Hematopoietic multipotent progenitor cell treated with erythropoietin and hydrocortisone succinate and interleukin-3 and kit ligand, for 4 days (in vitro differentiated cells): ENCODE data around the gene COL13A1.

ENCODE experiments used
- DNase-seq: peaks from one replicate; pipeline ENCODE4 v3.0.0-alpha.2; 2015

Gene COL13A1

DNA sequence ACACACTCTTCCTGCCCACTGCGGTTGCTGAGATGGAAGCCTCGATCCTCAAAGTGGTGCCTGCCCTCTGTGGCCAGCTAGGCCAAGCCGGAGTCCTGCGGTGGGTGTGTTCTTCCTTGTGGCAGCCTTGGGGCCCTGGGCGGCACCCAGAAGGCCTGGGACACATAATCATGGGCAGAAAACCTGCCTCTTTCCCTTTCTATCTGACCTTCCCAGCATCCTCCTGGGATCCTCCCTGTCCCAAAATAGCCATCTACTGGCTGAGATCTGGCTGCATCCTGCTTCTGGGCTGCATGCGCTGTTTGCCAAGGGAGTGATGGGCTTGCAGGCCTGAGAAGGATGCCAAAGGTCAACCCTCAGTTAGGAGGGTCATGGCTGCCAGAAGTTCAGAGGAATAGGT lies 23.9 kb downstream of the COL13A1 start:
- DNase-seq: no peak

GRCh38 chr10:69826094-69826493 lies 24.4 kb downstream of the COL13A1 start:
- DNase-seq: no peak

- no peak for DNase-seq
Measured at GRCh38 chr10:69826789-69827554, 25.3 kb downstream of the COL13A1 start.

- no peak for DNase-seq
Measured at GRCh38 chr10:69828144-69828870, 26.6 kb downstream of the COL13A1 start.

- DNase-seq: no peak
Measured at GRCh38 chr10:69829775-69830174, 28.1 kb downstream of the COL13A1 start.

DNA sequence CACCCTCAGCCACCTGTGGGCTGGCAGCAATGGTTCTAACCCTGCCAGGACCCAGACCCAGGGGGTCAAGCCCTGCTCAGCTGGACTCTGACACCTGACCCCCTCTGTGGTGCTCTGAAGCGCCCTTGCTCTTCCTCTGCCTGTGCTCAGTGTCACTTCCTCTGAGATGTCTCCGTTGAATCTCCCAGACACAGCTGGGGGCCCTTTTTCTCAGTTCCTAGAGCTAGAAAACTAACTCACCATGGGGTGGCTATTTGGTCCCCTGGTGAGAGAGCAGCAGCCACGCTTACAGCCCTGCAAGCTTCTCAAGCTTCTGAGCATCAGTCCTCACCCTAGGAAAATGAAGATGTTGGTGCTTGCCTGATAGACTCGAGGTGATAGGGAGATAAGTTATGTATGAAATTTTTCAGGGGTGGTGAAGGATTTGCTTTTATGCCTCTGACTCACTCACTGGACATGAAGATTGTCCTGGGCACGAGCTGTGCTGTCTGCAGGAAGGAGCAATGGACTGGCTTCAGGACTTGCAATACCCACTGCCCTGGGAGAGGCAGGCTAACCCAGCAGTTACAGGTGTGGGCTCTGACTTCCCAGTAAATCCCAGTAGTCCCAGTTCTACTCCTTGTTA lies 29.6 kb downstream of the COL13A1 start:
- no peak for DNase-seq

DNA sequence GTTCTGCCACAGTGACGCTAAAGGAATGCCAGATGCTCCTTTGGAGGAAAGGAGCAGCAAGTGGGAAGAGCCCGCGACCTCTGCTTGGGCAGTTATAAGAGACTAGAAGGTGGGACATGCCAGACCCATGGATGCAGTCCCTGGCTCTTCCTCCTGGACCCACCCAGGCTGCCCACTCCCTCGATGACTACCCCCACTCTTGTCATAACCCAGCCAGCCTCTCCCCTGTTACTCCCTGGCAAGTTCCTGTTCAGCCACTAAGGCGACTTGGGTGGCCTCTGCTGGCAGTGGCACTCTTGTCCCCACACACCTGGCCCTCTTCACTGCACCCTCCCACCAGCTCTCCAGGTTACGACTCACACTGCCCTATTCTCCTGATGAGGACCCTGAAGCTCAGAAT lies 33.5 kb downstream of the COL13A1 start:
- DNase-seq: no peak

DNA sequence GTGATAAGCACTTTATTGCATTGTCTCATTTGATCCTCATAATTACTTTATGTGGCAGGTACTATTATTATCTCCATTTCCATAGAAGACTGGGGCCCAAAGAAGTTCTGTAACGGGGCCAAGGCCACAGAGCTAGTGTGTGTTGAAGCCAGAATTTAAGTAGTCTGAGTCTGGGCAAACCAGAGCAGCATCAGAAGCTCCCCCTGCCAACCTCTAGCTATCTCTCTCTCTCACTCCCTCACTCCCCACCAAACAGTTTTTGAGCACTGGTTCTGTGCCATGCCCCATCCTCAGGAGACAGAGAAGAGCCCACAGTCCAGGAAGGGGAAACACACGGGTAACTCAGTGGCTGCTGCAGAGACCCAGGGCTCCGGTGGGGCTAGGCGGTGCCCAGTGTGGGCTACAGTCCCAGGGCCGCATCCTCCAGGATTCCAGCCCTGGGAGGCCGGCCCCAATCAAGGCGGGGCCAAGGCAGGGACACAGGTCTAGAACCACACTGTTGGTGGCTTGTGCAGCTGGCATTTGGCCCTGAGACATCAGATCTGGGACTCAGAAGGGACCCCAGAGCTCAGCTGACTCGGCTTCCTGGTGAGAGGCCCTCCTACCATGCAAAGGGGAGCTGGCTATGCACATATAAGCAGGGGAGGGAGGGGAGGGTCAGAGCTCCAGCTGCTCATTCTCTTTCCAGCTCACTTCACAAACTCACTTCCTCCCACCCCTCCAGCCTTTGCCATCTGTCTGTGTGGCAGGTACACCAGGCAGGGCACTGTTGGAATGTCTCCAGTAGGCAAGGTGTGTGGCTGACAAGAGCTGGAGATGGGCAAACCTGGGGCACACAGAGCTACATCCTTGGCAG lies 34.4 kb downstream of the COL13A1 start:
- DNase-seq: peak; percentile 19

GRCh38 chr10:69836731-69837030 lies 35.0 kb downstream of the COL13A1 start:
- DNase-seq: no peak

GRCh38 chr10:69837261-69837660 lies 35.6 kb downstream of the COL13A1 start:
- DNase-seq: no peak

- DNase-seq: no peak
Measured at GRCh38 chr10:69838418-69838817, 36.7 kb downstream of the COL13A1 start.

- DNase-seq: no peak
Measured at GRCh38 chr10:69838853-69839252, 37.1 kb downstream of the COL13A1 start.

DNA sequence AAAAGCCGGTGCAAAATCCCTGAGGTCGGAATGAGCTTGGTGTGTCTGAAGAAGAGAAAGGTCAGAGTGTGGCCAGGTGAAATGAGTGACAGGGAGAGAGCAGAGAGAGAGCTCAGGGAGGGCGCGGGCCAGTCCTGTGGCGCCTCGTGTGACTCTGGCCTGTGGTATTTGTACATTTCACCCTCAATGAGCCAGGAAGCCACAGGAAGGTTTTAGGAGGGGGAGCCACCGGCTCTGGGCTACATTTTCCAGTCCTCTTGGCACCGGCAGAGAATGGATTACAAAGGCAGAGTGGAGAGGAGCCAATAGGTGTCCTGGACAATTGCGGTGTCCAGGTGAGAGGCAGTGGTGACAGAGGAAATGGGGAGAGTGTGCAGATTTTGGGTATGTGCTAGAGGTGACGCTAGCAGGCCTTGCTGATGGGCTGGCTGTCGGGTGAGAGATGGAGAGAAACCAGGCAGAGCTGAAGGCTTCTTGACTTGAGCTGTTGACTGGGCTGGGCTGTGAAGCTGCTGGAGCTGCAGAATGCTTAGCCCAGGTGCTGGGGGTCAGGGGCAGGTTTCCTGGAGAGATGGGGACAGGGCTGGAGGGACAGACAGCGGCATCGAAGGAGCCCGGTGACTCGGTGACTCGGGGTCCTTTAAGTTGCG lies 38.1 kb downstream of the COL13A1 start:
- DNase-seq: no peak

DNA sequence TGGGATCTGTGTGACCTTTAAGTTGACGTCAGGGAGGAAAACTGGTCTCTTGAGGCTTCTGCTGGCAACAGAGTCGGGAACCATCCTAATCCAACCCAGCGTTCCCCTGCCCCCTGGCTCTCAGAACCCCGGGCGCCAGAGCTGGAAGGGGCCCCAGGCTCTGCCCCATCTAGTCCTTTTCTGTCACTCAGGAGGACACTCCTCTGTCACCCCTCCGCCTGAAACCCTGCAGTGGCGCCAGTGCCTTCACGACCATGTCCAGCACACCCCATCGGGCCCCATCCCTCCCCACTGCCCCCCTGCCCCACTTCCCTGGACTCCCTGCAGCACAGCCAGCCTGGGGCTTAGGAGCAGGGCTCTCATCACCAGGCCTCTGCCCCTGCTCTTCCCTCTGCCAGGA lies 39.1 kb downstream of the COL13A1 start:
- DNase-seq: no peak

GRCh38 chr10:69842020-69842419 lies 40.3 kb downstream of the COL13A1 start:
- DNase-seq: no peak

DNA sequence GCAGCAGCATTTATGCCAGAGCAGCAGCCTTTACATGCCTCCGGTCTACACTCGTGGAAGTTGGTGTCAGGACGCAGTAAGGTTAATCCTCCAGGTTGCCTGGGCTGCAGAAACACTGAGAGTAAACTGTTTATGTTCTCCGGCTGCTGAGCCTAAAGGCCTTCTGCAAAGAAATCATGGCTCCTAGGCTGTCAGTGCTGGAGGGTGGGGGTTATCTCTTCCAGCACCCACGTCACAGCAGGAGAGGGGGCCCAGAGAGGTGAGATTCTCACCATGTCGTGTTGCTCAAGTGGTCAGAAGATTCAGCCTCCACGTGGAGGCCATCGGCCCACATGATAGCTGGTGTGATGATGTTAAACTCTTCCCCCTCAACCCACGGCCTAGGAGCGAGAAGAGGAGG lies 41.2 kb downstream of the COL13A1 start:
- DNase-seq: no peak

DNA sequence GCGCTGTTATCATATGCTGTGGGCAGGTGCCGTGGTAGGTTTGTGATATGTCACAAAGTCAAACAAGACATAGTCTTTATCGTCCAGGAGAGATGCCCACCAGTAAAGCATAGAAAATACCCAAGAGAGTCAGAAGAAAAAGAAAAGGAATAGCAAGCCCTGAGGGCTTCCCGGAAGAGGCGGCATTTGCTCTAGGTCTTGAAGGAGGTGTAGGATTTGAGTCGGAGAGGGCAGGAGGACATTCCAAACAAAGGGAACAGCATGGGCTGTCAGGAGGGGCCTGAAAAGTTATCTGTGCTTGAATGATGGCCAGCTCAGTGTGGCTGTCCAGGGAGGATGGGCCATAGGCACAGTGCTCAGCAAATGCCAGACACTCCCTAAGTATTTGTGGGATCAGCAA lies 42.2 kb downstream of the COL13A1 start:
- no peak for DNase-seq

DNA sequence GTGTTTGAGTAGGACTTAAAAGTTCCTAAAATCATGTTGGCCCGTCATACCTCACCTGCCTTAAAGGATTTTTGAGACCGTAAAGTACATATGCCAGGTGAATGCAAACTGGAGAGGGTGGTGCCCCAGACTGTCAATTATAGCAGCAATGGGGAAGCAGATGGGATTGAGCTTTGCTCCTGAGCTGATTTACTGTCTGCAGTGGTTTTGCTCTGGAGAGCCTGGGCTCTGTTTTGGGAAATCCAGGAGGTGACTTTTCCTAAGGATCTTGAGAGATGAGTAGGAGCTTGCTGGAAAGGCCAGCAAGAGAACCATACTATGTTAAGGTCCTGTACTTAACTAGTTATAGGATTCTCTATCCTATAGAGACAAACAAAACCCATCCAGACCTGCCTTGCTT lies 43.0 kb downstream of the COL13A1 start:
- no peak for DNase-seq

- no peak for DNase-seq
Measured at GRCh38 chr10:69845574-69846292, 44.0 kb downstream of the COL13A1 start.

GRCh38 chr10:69846293-69846921 lies 44.7 kb downstream of the COL13A1 start:
- no peak for DNase-seq

- DNase-seq: no peak
Measured at GRCh38 chr10:69847458-69847857, 45.8 kb downstream of the COL13A1 start.

DNA sequence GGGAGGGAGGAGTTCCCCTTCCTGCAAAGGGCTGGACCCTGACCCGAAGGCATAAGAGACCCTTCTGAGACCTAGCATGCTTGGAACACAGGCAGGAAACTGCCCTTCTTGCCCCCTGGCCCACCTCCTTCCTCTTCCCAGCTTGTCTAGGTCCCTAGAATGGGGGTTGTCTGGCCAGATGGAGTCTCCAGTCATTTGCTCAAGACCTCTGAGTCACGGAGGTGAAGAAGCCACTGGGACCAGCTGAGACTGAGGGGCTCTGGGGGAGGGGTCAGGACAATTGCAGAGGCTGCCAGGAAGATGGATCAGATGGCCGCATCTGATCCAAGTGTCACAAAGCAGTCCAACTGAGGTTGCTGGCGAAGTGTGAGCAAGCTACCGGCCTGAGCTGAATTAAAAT lies 46.2 kb downstream of the COL13A1 start:
- no peak for DNase-seq
